Colonic mucosa (tissue), 4 donors: Measurements from ENCODE around the gene TNFSF18. TPM values are rescaled to one million over a fixed set of nuclear protein-coding genes. Genes with fewer than 3 reads are reported as not detected.

Experiments
- DNase-seq: peaks from one replicate; pipeline ENCODE4 v3.0.0-alpha.2; 2020
- H3K27ac ChIP-seq: fragments of 200-600 bp; one replicate; pipeline ENCODE4 v1.8.0; 2021
- H3K27me3 ChIP-seq: fragments of 200-600 bp; one replicate; pipeline ENCODE4 v1.8.0; 2021
- H3K36me3 ChIP-seq: fragments of 200-600 bp; one replicate; pipeline ENCODE4 v1.8.0; 2021
- H3K4me1 ChIP-seq: fragments of 200-600 bp; one replicate; pipeline ENCODE4 v1.8.0; 2021; ENCODE audit warnings: mild to moderate bottlenecking
- H3K4me3 ChIP-seq: fragments of 200-600 bp; one replicate; pipeline ENCODE4 v1.8.0; 2021
- H3K9ac ChIP-seq, 2 donors: one replicate each; pipeline ENCODE4 v1.7.0; 2013; ENCODE audit warnings: control low read depth in 2 of 2, low read depth in 2 of 2, low read length in 2 of 2
- H3K9me3 ChIP-seq: fragments of 200-600 bp; one replicate; pipeline ENCODE4 v1.8.0; 2021
- intact Hi-C: fragments of 100-400 bp; cut with DNase I; formaldehyde crosslinking; loops from one replicate; pipeline ENCODE4 v1.14.1; 2022
- total RNA-seq, 2 donors: library from RNA; stranded (reverse); fragmentation: NEBNext Ultra II Directional in 1 of 2; extraction: Animal tissue kit (Norgen Biotek cat#: 25700) in 1 of 2; gene quantifications; one replicate each; pipeline ENCODE4 v1.2.1, GENCODE V29; 2021
- TF ChIP-seq, protein P1 (sequence below): fragments of 200-600 bp; IDR thresholded peaks from one replicate; pipeline ENCODE4 v1.8.0; 2022; ENCODE audit warnings: antibody characterized with exemption, mild to moderate bottlenecking
- donor health status: healthy.
- donor health status: DM: no; HTN: no; CAD: no.
- donor health status: DM: no; HTN: no; CAD: no.

TNFSF18 gene
- total RNA-seq, 2 donors from 2014 or later = not detected

DNA sequence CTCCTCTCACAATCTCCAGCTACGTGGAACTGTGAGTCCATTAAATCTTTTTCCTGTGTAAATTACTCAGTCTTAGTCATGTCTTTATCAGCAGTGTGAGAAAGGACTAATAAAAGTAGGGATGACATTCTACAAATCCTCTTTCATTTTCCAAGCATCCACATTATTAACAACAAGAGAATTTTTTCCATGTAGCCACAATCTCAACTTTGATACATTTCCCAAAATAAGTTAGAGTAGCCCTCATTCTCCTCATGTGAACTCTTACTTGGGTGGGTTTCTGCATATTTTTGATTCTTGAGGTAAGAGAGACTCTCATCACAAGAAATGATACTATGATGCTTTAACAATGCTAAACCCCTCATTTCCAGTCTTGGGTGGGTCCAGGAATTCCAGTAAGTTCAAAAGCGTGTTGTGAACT is 52.8 kb downstream of the TNFSF18 start:
- Histone ChIP-seq H3K4me1 (no peaks in the 10 kb centered on the region), H3K27me3 (no peaks in the 10 kb centered on the region), H3K27ac (no peak overlapping the region), H3K4me3 (no peak overlapping the region), H3K9ac (no peak overlapping the region), H3K9me3 (no peaks in the 10 kb centered on the region), H3K36me3 (no peaks in the 10 kb centered on the region)
- TF ChIP-seq, protein P1, sequence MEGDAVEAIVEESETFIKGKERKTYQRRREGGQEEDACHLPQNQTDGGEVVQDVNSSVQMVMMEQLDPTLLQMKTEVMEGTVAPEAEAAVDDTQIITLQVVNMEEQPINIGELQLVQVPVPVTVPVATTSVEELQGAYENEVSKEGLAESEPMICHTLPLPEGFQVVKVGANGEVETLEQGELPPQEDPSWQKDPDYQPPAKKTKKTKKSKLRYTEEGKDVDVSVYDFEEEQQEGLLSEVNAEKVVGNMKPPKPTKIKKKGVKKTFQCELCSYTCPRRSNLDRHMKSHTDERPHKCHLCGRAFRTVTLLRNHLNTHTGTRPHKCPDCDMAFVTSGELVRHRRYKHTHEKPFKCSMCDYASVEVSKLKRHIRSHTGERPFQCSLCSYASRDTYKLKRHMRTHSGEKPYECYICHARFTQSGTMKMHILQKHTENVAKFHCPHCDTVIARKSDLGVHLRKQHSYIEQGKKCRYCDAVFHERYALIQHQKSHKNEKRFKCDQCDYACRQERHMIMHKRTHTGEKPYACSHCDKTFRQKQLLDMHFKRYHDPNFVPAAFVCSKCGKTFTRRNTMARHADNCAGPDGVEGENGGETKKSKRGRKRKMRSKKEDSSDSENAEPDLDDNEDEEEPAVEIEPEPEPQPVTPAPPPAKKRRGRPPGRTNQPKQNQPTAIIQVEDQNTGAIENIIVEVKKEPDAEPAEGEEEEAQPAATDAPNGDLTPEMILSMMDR = no peak
- intact Hi-C loops = no loop called here
- no peak for DNase-seq

DNA sequence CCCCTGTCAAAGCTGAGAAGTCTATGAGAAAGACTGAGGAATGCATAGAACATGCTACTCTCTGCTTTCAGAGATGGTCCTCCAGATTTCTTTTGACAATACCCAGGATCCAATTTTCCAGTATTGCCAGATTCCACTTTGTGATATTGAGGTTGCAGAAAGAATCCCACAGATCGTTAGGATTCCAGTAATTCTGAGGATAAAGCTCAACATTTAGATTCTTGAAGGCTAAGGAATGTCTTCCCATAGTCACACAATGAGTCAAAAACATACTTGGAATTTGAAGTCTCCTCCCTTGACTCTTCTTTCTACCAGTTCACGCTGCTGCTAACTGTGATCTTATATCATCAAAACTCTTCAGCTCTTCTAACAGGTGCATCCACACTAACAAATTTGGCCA is 57.1 kb downstream of the TNFSF18 start:
- no peak overlapping the region for H3K9ac ChIP-seq
- H3K4me1 ChIP-seq = no peaks in the 10 kb centered on the region
- H3K27me3 ChIP-seq = no peaks in the 10 kb centered on the region
- TF ChIP-seq, protein P1 = no peak
- no peaks in the 10 kb centered on the region for H3K36me3 ChIP-seq
- no peak overlapping the region for H3K27ac ChIP-seq
- DNase-seq = no peak
- no peaks in the 10 kb centered on the region for H3K9me3 ChIP-seq
- H3K4me3 ChIP-seq = no peak overlapping the region
- intact Hi-C loops = no loop called here

DNA sequence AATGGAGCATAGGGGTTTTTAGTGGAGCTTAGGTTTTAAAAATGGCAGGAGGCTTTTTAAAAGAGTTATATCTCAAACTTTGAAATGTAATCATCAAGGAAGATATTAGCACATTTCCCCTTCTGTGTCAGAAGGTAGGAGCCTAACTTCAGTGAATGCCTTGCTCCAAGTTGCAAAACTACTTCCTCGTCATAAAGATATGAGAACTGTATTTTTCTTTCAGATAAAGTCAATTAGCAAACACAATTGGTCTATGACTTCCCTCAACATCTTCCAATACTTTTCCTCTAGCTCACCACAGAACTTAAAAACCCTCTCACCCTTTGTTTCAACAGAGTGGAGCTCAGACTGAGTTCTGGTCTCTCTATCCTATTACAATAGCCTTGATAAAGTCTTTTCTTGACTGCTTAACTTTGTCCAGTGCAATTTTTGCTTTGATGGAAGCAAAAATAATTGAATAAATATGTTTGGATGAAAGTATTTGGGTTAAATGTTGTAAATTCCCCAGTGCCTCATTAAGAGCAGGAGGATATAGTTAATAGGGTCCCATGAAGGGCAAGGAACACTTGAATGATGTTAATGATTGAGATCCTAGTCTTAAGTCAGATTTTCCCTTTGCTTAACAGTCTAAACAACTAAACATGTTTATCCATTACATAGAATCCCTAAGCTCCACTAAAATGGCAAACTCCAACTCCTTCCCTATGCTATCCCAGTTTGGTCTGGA is 58.9 kb downstream of the TNFSF18 start:
- no peaks in the 10 kb centered on the region for H3K27me3 ChIP-seq
- no peak for DNase-seq
- H3K9me3 ChIP-seq = no peaks in the 10 kb centered on the region
- peak overlapping the region; percentile 28 for H3K27ac ChIP-seq
- no peaks in the 10 kb centered on the region for H3K36me3 ChIP-seq
- no peak overlapping the region for H3K4me3 ChIP-seq
- TF ChIP-seq, protein P1 = no peak
- no peaks in the 10 kb centered on the region for H3K4me1 ChIP-seq
- no peak overlapping the region for H3K9ac ChIP-seq
- intact Hi-C loops = no loop called here

DNA sequence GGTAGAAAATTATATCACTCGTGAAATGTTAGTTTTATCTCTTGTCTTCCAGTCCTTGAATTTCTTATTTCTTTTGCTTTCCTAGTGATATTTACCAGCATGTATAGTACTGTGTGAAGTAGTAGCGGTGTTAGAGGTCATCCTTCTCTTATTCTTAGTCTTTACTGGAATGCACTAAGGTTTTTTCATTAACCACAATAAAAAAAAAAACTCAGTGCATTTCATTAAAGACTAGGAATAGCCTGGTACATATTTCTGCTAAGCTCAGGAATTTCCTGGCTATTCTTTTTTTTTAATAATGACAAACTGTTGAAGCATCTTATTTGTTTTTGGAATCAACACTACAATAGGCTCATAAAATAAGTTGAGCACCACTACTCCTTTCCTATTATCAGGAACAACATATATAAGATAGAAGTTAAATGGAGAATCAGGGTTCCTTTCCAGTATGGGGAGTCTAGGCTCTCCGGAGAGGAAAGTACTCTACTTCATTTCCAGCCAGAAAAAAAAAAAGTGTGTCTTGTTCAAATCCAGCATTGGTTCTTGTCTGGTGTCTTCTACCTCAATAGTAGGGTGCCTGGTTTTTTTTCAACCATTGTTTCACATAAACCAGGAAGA is 60.0 kb downstream of the TNFSF18 start:
- Histone ChIP-seq H3K4me3 (no peak overlapping the region), H3K27ac (peak overlapping the region; percentile 28), H3K9me3 (no peaks in the 10 kb centered on the region), H3K9ac (no peak overlapping the region), H3K27me3 (no peaks in the 10 kb centered on the region), H3K4me1 (no peaks in the 10 kb centered on the region), H3K36me3 (no peaks in the 10 kb centered on the region)
- intact Hi-C loops = no loop called here
- DNase-seq = no peak
- TF ChIP-seq, protein P1 = no peak

Other genes with a start within 250 kb of the TNFSF18 start
- 1 to 10 TPM in 1 of 2 donors, under 1 TPM in 1; 0.44 to 1.1 TPM for gene TNFSF4, start 156.4 kb upstream of the TNFSF18 start, total RNA-seq